ENCODE results near the gene RGS7.
"Not testable (repeated sequence)": the region's sequence is repeated elsewhere in the genome, so short reads cannot be mapped to it uniquely, and the experiment has no call there.

DNA sequence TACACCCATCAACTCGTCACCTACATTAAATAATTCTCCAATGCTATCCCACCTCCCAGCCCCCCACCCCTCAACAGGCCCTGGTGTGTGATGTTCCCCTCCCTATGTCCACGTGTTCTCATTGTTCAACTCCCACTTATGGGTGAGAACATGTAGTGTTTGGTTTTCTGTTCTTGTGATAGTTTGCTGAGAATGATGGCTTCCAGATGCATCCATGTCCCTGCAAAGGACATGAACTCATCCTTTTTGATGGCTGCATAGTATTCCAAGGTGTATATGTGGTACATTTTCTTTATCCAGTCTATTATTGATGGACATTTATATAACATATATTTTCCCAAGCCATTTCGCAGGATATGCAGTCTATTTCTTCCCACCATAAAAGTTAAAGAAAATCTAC lies 132.8 kb downstream of the RGS7 start:
- TF ChIP-seq, protein P1, sequence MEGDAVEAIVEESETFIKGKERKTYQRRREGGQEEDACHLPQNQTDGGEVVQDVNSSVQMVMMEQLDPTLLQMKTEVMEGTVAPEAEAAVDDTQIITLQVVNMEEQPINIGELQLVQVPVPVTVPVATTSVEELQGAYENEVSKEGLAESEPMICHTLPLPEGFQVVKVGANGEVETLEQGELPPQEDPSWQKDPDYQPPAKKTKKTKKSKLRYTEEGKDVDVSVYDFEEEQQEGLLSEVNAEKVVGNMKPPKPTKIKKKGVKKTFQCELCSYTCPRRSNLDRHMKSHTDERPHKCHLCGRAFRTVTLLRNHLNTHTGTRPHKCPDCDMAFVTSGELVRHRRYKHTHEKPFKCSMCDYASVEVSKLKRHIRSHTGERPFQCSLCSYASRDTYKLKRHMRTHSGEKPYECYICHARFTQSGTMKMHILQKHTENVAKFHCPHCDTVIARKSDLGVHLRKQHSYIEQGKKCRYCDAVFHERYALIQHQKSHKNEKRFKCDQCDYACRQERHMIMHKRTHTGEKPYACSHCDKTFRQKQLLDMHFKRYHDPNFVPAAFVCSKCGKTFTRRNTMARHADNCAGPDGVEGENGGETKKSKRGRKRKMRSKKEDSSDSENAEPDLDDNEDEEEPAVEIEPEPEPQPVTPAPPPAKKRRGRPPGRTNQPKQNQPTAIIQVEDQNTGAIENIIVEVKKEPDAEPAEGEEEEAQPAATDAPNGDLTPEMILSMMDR (IDR thresholded peaks at IDR 0.05; ENCODE audit: poor library complexity) = not testable (repeated sequence)
- not testable (repeated sequence) for TF ChIP-seq EZH2 (IDR thresholded peaks at IDR 0.05; ENCODE audit: borderline replicate concordance)

Measured in hepatocyte (in vitro differentiated cells).